ENCODE data around the gene LINC00305.

Gene LINC00305

GRCh38 chr18:64148988-64149387, at the start of gene LINC00305:
TSS of gene LINC00305 (minus strand) at chr18:64149088.
- DNase-seq = no peak

GRCh38 chr18:64191069-64191468, 42.2 kb upstream of the LINC00305 start:
- DNase-seq = no peak

GRCh38 chr18:64185987-64186386, 37.1 kb upstream of the LINC00305 start:
- no peak for DNase-seq

GRCh38 chr18:64183665-64184064, 34.8 kb upstream of the LINC00305 start:
- no peak for DNase-seq

- no peak for DNase-seq
Measured at GRCh38 chr18:64180617-64181016, 31.7 kb upstream of the LINC00305 start.

- DNase-seq = peak; percentile 29
Measured at GRCh38 chr18:64180171-64180570, 31.3 kb upstream of the LINC00305 start.

GRCh38 chr18:64179556-64180080, 30.7 kb upstream of the LINC00305 start:
- no peak for DNase-seq

GRCh38 chr18:64178860-64179259, 30.0 kb upstream of the LINC00305 start:
- DNase-seq = no peak

GRCh38 chr18:64175432-64175831, 26.5 kb upstream of the LINC00305 start:
- DNase-seq = no peak

GRCh38 chr18:64171576-64171975, 22.7 kb upstream of the LINC00305 start:
- DNase-seq = no peak

GRCh38 chr18:64167408-64167925, 18.6 kb upstream of the LINC00305 start:
- DNase-seq = no peak

GRCh38 chr18:64165906-64166305, 17.0 kb upstream of the LINC00305 start:
- no peak for DNase-seq

- no peak for DNase-seq
Measured at GRCh38 chr18:64164883-64165282, 16.0 kb upstream of the LINC00305 start.

- no peak for DNase-seq
Measured at GRCh38 chr18:64149916-64150438, 1.1 kb upstream of the LINC00305 start.

- DNase-seq = no peak
Measured at GRCh38 chr18:64142904-64143303, 6.0 kb downstream of the LINC00305 start.

GRCh38 chr18:64137914-64138313, 11.0 kb downstream of the LINC00305 start:
- DNase-seq = no peak

- no peak for DNase-seq
Measured at GRCh38 chr18:64134044-64134747, 14.7 kb downstream of the LINC00305 start.

GRCh38 chr18:64132871-64133270, 16.0 kb downstream of the LINC00305 start:
- peak; percentile 24 for DNase-seq

- DNase-seq = no peak
Measured at GRCh38 chr18:64131314-64131713, 17.6 kb downstream of the LINC00305 start.

- DNase-seq = no peak
Measured at GRCh38 chr18:64127172-64127571, 21.7 kb downstream of the LINC00305 start.

GRCh38 chr18:64119916-64120315, 29.0 kb downstream of the LINC00305 start:
- no peak for DNase-seq

- DNase-seq = no peak
Measured at GRCh38 chr18:64118406-64118805, 30.5 kb downstream of the LINC00305 start.

- DNase-seq = no peak
Measured at GRCh38 chr18:64116571-64117175, 32.2 kb downstream of the LINC00305 start.

GRCh38 chr18:64115881-64116280, 33.0 kb downstream of the LINC00305 start:
- DNase-seq = no peak

Data from DMS 273 treated with DMSO at 0.1 percent for 48 hours (cell line).